GM21786 (cell line): Measurements from ENCODE around the gene GALNT12.

ENCODE experiments used
- ATAC-seq: cut with Tn5 transposase; IDR thresholded peaks from one replicate; pipeline ENCODE4 v1.9.1; 2021; ENCODE audit not compliant: unreplicated experiment

The GALNT12 gene

DNA sequence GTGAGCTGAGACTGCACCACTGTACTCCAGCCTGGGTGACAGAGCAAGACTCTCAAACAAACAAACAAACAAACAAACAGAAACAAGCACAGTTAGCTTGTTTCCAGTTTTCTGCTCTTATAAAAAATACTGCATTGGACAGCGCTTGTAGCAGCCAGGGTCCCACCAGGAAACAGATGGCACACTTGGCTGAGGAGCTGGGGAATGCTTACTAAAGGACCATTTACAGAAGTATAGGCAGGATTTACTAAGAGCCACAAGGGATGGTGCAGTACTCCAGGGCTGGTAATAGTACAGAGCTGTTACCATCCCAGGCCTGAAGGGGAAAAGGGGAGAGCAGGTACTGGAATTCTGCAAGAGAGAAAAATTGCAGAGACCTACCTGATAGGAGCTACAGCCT is 5.9 kb upstream of the GALNT12 start:
- ATAC-seq, result no peak

DNA sequence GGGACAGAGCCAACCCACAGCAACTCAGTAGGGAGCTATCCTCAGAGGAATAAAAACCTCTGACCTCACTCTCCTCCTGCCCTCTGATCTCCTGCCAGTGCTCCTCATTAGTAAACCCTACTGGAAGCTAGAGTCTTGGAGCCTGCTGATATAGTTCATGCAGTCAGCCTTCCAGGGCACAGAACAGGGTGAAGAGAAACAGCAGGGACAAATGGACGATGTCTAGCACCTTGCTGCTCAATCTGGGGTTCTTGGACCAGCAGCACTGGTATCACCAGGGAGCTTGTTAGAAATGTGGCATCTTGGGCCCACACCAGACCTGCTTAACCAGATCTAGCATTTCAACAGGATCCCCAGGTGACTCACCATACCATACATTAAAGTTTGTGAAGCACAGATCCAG is 5.5 kb upstream of the GALNT12 start:
- ATAC-seq, result no peak

DNA sequence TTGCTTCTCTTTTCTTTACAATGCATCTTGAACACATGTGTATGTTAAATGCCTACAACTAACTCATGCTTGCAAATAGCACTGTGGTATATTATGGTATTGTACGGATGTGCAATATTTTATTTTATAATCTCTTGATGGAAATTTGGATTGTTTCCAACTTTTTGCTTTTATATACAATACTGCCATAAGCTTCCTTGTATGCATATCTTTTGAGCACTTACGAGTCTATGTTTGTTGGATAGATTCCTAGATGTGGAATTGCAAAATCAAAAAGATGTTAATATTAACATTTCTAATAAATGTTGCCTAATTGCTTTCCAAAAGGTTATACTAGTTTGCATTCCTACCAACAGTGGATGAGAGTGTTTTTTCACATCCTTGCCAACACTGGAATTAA is 3.4 kb upstream of the GALNT12 start:
- ATAC-seq, result no peak

- no peak for ATAC-seq
These were observed 1.8 kb upstream of the GALNT12 start for GRCh38 chr9:98805506-98806272.

DNA sequence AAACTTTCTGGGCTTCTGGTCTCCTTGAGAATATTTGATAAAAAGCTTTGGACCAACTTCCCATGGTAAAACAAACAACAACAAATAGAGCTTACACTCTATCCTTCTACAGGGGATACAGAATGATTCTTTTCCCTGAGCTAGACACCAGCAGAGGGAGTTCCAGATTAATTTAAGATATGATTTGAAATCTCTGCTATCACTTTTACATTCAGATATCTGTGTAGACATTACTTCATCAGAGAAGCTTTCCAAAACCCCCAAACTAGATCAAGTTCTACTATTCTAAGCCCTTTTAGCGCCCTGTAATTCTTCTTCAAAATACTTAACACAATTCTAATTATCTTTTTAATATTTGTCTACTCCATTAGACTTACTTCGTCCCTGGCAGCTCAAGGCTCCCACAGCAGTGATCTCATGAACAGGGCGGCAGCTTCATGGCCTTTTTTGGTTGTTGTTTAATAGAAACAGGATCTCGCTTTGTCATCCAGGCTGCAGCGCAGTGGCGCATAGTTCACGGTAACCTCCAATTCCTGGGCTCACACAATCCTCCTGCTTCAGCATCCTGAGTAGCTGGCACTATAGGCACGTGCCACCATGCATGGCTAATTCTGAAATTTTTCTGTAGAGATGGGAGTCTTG is 955 bp upstream of the GALNT12 start:
- ATAC-seq, result no peak

- ATAC-seq, result no peak
These were observed 335 bp downstream of the GALNT12 start for GRCh38 chr9:98807814-98808195.

DNA sequence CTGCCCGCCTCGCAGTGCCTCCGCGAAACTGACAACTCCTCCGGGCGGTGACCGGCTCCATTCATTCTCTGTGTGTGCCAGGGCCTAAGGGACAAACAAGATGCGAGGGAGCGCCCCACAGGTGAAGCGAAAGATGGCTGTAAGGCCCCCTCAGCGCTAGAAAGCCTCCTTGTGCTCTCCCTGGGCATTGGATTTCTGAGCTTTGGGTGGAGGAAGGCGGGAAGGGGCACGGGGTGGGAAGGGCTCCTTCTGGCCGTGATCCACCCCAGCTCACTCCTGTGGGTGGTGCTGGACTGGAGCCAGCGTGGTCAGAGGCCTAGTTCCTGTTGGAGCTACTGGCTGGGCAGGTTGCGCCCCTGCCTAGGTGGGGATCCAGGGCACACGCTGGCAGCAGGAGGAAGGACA is 943 bp downstream of the GALNT12 start:
- ATAC-seq, result no peak

DNA sequence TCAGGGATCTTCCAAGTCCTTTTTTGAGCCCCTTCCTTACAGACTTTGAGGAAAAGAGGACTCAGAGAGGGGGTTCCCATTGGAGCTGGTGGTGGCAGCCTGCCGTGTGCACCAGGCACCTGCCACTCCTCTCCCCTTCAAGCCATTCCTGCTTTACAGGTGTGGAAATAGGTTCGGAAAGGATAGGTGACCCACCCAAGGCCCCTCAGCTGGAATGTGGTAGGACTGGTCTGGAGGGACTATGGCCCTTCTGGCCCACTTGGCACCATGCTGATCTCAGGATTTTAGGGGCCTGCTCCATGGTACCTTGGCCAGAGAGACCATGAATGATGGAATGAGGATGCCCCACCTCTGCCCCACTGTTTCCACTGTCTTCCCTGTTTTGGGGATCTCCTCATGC is 1.4 kb downstream of the GALNT12 start:
- no peak for ATAC-seq

- no peak for ATAC-seq
These were observed 2.0 kb downstream of the GALNT12 start for GRCh38 chr9:98809311-98810101.

DNA sequence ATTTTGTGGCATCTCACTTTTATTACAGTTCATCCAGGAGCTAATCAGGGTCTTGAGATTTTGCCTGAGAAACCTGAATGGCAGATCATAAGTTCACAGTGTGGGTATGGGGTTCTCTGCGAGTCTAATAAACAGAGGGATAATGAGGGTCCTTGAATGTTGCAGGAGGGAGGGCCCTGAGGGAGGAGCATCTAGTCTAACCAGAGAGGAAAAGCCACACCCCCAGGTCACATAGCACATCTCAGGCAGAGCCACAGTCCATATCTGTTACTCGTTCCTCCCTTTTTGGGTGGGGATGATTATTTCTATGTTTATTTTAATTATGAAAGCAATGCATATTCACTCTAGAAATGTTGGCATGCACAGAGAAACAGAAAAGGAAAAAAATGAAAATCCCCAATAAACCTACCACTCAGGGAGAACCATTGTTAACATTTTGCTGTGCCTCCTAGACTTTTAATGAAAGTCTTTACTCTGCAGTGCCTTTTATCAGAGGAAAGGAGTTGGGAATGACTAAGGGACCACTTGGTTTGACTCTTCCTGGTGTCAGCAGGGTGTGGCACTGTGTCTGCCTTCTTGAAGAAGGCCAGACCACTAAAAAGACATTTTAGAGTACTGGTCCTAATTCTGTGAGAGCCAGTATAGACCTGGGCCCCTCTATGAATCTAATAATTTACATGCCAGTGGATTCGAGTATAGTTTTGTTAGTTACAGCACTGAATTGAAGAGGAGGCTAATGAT is 2.8 kb downstream of the GALNT12 start:
- ATAC-seq, result no peak

- ATAC-seq, result peak; percentile 41
These were observed 3.7 kb downstream of the GALNT12 start for GRCh38 chr9:98811051-98811650.

GRCh38 chr9:98815391-98815951 is 8.0 kb downstream of the GALNT12 start:
- no peak for ATAC-seq

GRCh38 chr9:98818764-98819163 is 11.3 kb downstream of the GALNT12 start:
- no peak for ATAC-seq

DNA sequence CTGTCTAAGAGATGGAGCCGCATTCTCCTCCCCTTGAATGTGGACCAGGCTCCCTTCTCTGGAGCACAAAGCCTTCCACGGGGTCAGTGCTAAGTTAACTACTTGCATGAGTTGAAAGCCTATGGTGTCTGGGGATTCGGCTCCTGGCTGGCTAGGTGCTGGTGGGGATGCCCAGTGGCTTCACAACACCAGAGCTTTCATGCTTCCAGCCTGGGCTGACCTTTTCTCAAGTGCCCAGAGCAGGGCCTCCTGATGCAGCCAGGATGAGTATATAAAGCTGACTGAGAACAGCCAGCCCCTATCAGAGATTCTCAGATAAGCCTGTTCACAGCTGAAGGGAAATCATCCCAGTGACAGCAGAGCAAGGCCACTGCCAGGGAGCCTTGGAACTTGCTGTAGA is 11.8 kb downstream of the GALNT12 start:
- ATAC-seq, result no peak

GRCh38 chr9:98821831-98822230 is 14.4 kb downstream of the GALNT12 start:
- no peak for ATAC-seq

DNA sequence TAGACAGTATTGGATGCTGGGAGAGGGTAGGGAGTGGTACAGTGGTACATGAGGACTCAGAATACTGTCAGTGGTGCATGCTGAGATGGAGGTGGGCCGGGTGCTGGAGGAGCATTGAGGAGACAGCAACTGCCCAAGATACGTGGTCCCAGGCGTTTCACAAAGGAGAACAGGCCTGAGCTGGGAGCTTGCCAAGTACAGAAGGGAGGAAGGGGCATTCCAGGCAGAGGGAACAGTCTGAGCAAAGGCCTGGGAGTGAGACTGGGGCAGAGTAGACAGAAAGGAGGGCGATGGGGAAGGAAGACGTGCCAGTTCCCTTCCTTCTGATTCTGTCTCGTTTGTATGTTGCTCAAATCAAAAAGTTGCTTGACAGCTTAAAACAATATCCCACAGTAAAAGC is 15.2 kb downstream of the GALNT12 start:
- no peak for ATAC-seq

- no peak for ATAC-seq
These were observed 16.3 kb downstream of the GALNT12 start for GRCh38 chr9:98823666-98824334.

DNA sequence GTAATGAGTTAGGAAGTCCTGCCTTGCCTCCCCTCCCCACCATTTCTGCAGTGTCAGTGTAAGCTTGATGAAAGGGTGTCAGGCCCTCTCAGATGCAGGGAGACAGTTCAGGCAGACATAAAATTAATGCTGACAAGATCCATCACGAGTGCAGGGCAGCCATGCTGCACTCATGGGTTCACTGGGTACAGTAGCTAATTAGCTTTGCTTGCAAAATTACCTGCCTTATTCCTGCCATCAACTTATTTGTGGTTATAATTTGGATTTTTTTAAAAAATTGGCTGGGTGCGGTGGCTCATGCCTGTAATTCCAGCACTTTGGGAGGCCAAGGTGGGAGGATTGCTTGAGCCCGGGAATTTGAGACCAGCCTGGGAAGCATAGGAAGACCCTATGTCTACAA is 17.9 kb downstream of the GALNT12 start:
- no peak for ATAC-seq

DNA sequence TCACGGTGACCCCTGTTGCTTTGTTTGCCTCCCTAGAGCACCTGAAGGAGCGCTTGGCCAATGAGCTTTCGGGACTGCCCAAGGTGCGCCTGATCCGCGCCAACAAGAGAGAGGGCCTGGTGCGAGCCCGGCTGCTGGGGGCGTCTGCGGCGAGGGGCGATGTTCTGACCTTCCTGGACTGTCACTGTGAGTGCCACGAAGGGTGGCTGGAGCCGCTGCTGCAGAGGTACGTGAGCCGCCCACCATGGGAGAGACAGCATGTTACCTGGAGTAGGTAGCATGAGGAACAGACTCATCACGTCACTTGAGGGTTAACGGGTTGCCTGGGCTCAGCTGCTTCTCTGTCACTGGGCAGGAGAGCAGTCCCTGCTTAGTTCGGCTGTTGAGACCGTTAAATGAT is 19.2 kb downstream of the GALNT12 start:
- no peak for ATAC-seq

DNA sequence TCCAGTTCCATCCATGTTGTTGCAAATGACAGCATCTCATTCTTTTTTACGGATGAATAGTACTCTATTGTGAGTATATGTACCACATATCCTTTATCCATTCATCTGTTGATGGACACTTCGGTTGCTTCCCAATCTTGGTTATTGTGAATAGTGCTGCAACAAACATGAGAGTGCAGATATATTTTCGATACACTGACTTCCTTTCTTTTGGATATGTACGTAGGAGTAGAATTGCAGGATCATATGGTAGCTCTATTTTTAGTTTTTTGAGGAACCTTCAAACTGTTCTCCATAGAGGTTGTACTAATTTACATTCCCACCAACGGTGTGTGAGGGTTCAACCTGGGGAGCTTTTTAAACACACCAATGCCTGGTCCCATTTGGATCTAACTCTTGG is 22.3 kb downstream of the GALNT12 start:
- ATAC-seq, result no peak
